Loucy (cell line): ENCODE data around the gene PLEKHB1.

Experiments used
- H2AFZ ChIP-seq: fragments of 200-600 bp; sonication (generic); 2 replicates; pipeline ENCODE4 v1.6.0; 2016; ENCODE audit warnings: antibody characterized with exemption, mild to moderate bottlenecking, low read length, moderate library complexity
- H3F3A ChIP-seq: fragments of 200-600 bp; 2 replicates; pipeline ENCODE4 v1.6.0; 2016; ENCODE audit warnings: antibody characterized with exemption, low read depth, mild to moderate bottlenecking
- H3K27me3 ChIP-seq: fragments of 200-600 bp; sonication (generic); 2 replicates; pipeline ENCODE4 v1.6.1; 2014; ENCODE audit warnings: low read length, mild to moderate bottlenecking; ENCODE audit not compliant: insufficient read depth, poor library complexity, severe bottlenecking
- H3K36me3 ChIP-seq: fragments of 200-600 bp; sonication (generic); 2 replicates; pipeline ENCODE4 v1.6.1; 2016; ENCODE audit warnings: low read length; ENCODE audit not compliant: insufficient read depth
- H3K4me1 ChIP-seq: fragments of 200-600 bp; sonication (generic); 2 replicates; pipeline ENCODE4 v1.5.1; 2014; ENCODE audit warnings: low read length, mild to moderate bottlenecking; ENCODE audit not compliant: insufficient read depth, poor library complexity, severe bottlenecking
- H3K4me2 ChIP-seq: fragments of 200-600 bp; sonication (generic); 2 replicates; pipeline ENCODE4 v1.6.0; 2014; ENCODE audit warnings: antibody characterized with exemption, low read length, low read depth, mild to moderate bottlenecking; ENCODE audit not compliant: poor library complexity, severe bottlenecking
- H3K4me3 ChIP-seq: fragments of 200-600 bp; sonication (generic); 2 replicates; pipeline ENCODE4 v1.5.1; 2014; ENCODE audit warnings: low read length, mild to moderate bottlenecking, mixed read lengths; ENCODE audit not compliant: poor library complexity, severe bottlenecking
- H3K79me2 ChIP-seq: fragments of 200-600 bp; sonication (generic); 2 replicates; pipeline ENCODE4 v1.6.1; 2014; ENCODE audit warnings: low read length; ENCODE audit not compliant: insufficient read depth
- H3K9ac ChIP-seq: fragments of 200-600 bp; sonication (generic); 2 replicates; pipeline ENCODE4 v1.6.0; 2014; ENCODE audit warnings: mild to moderate bottlenecking, low read depth, low read length, moderate library complexity; ENCODE audit not compliant: poor library complexity, severe bottlenecking
- H3K9me2 ChIP-seq: fragments of 200-600 bp; sonication (generic); replicated peaks from 2 replicates; pipeline ENCODE4 v1.6.1; 2016; ENCODE audit warnings: low read depth, low read length, mixed read lengths
- H3K9me3 ChIP-seq: fragments of 200-600 bp; sonication (generic); 2 replicates; pipeline ENCODE4 v1.6.1; 2014; ENCODE audit warnings: mild to moderate bottlenecking, antibody characterized with exemption, low read length, low read depth; ENCODE audit not compliant: insufficient read depth
- H4K20me1 ChIP-seq: fragments of 200-600 bp; sonication (generic); 2 replicates; pipeline ENCODE4 v1.6.0; 2014; ENCODE audit warnings: antibody characterized with exemption, low read length, mild to moderate bottlenecking; ENCODE audit not compliant: insufficient read depth, poor library complexity, severe bottlenecking
- EZH2phosphoT487 ChIP-seq: fragments of 200-600 bp; IDR thresholded peaks from 2 replicates; pipeline ENCODE4 v1.6.1; 2018; ENCODE audit warnings: antibody characterized with exemption, mild to moderate bottlenecking, moderate library complexity, borderline replicate concordance
- TF ChIP-seq, protein P1 (sequence below): fragments of 200-600 bp; sonication (generic); conservative IDR thresholded peaks from 2 replicates; pipeline ENCODE4 v1.5.1; 2014; ENCODE audit warnings: mild to moderate bottlenecking, antibody characterized with exemption, low read length

Gene PLEKHB1

DNA sequence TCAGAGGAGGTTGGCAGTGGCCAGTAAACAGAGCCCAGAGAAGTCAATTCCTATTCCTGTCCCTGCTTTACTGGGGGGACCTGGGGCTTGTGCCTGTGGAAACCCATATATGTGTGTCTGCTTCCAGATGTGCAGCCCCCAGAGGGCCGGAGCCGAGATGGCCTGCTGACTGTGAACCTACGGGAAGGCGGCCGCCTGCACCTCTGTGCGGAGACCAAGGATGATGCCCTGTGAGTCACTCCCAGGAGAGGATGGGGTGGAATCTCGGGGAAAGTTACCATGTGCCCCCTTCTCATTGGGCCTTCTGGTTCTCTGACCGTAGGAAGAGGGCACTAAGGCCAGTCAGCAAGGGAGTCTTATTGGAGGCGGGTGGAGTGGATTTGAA lies 5.3 kb downstream of the PLEKHB1 start:
- Histone ChIP-seq H3F3A (no peaks in the 10 kb centered on the region), H3K9ac (no peak overlapping the region), H3K4me1 (no peaks in the 10 kb centered on the region), H3K9me2 (no peaks in the 10 kb centered on the region), H3K4me2 (no peak overlapping the region), H3K36me3 (no peaks in the 10 kb centered on the region), H3K9me3 (no peaks in the 10 kb centered on the region), H2AFZ (no peak overlapping the region), H3K79me2 (no peaks in the 10 kb centered on the region), H4K20me1 (no peaks in the 10 kb centered on the region), H3K27me3 (no peaks in the 10 kb centered on the region), H3K4me3 (no peak overlapping the region)
- TF ChIP-seq, protein P1, sequence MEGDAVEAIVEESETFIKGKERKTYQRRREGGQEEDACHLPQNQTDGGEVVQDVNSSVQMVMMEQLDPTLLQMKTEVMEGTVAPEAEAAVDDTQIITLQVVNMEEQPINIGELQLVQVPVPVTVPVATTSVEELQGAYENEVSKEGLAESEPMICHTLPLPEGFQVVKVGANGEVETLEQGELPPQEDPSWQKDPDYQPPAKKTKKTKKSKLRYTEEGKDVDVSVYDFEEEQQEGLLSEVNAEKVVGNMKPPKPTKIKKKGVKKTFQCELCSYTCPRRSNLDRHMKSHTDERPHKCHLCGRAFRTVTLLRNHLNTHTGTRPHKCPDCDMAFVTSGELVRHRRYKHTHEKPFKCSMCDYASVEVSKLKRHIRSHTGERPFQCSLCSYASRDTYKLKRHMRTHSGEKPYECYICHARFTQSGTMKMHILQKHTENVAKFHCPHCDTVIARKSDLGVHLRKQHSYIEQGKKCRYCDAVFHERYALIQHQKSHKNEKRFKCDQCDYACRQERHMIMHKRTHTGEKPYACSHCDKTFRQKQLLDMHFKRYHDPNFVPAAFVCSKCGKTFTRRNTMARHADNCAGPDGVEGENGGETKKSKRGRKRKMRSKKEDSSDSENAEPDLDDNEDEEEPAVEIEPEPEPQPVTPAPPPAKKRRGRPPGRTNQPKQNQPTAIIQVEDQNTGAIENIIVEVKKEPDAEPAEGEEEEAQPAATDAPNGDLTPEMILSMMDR, result no peak
- TF ChIP-seq EZH2phosphoT487, result no peak

DNA sequence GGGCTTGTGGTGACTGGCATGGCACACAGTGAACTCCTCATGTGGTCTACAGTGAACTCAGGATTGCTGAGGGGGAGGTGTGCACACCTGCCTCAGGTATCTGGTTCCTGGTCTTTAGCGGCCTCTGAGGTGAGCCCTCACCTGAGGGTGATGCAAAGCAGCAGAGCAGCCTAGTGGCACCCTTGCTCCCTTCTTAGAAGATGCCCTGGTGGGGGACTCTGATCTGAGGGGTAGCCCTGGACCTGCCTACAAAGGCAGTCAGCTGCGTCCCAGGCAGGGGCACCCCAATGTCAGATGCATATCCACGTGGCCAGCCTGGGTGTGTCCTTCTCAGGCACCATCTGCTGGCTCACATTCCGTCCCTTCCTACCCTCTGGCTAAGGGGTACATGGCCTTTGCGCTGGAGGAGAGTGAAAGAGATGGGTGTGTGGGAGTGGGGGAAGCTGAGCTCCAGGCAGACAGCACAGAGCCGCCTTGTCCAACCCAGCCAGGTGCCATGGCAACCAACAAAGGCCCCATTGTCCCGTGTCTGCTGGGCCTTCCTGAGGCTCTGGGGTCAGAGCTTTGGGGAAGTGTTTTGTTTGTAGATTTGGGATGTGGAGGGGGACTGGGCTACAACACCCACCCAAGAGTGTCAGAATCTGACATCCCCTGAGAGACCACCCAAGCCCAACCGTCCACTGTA lies 5.8 kb downstream of the PLEKHB1 start:
- no peaks in the 10 kb centered on the region for H3K79me2 ChIP-seq
- H3K4me1 ChIP-seq, result no peaks in the 10 kb centered on the region
- no peaks in the 10 kb centered on the region for H4K20me1 ChIP-seq
- H3F3A ChIP-seq, result no peaks in the 10 kb centered on the region
- TF ChIP-seq EZH2phosphoT487, result no peak
- TF ChIP-seq, protein P1, result no peak
- H3K36me3 ChIP-seq, result no peaks in the 10 kb centered on the region
- no peaks in the 10 kb centered on the region for H3K9me3 ChIP-seq
- H3K9me2 ChIP-seq, result no peaks in the 10 kb centered on the region
- no peak overlapping the region for H3K9ac ChIP-seq
- H3K27me3 ChIP-seq, result no peaks in the 10 kb centered on the region
- H2AFZ ChIP-seq, result no peak overlapping the region
- H3K4me2 ChIP-seq, result no peak overlapping the region
- no peak overlapping the region for H3K4me3 ChIP-seq

DNA sequence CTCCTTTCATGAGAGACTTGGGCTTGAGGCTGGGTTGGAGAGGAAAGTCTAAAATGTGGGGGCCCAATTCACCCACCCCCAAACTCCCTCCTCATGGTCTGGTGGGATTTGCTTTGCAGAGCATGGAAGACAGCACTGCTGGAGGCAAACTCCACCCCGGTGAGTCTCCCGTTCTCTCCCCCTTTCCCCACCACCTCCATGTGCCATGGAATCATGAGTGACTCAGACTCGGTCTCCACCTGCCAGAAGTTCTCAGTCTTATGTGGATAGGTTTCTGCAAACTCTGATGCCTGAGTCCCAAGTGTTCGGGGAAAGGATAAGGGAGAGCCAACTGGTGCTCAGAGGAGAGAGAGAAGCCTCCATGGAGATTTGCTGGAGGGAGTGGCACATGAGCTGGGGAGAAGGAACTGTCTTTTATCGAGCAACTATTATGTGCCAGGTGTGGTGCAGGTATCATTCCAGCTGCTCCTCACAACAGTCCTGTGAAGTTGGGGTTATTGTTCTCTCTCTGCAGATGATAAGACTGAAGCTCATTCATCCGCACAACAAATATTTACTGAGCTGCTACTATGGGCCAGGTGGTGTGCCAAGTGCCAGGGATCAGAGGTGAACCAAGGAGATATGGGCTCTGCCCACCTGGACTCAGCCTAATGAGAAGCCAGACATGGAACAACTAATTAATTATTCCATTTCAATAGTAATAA lies 6.6 kb downstream of the PLEKHB1 start:
- Histone ChIP-seq H3K4me3 (no peak overlapping the region), H3K4me2 (no peak overlapping the region), H4K20me1 (no peaks in the 10 kb centered on the region), H3K79me2 (no peaks in the 10 kb centered on the region), H2AFZ (no peak overlapping the region), H3K36me3 (no peaks in the 10 kb centered on the region), H3K27me3 (no peaks in the 10 kb centered on the region), H3F3A (no peaks in the 10 kb centered on the region), H3K9ac (no peak overlapping the region), H3K9me3 (no peaks in the 10 kb centered on the region), H3K9me2 (no peaks in the 10 kb centered on the region), H3K4me1 (no peaks in the 10 kb centered on the region)
- TF ChIP-seq EZH2phosphoT487, result no peak
- TF ChIP-seq, protein P1, result no peak
